ENCODE data around the gene NAB2. TPM values are rescaled to one million over a fixed set of nuclear protein-coding genes. Genes with fewer than 3 reads are reported as not detected.
A peak's percentile ranks its signal among the peaks of the same experiment; 100 is the strongest.
"Not testable (repeated sequence)": the region's sequence is repeated elsewhere in the genome, so short reads cannot be mapped to it uniquely, and the experiment has no call there.

Gene NAB2
- total RNA-seq, 2 donors from 2014 or later = 30.7 to 31.0 TPM

DNA sequence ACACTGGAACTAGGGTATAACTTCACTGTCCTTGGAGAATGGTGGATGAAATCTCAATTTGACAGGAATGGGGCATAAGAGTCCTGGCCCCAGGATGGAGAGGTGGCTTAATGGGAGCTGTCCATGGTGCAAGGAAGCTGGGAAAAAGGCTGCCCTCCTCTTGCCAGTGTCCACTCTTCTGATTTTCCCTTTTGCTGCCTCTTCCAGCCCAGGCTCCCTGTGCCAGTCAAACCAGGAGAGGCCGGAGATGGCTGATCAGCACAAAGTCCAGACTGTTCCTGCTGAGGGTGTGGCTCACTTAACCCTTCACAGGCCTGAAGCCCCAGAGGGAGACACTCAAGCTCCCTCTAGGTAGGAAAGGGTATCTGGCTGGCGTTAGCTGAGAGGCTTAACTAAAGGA is 39.0 kb upstream of the NAB2 start, which contains the start of gene MYO1A:
Gene MYO1A (minus strand): TSS at position 240 of the 400 bp plus-strand sequence. CDS start 1,806 bp downstream, outside the sequence.
- no peak within 1 kb of the TSS for H3K27ac Mint-ChIP-seq
- peaks cover 47% of the 10 kb centered on the region for H3K4me1 Mint-ChIP-seq (ENCODE audit: low read depth)

DNA sequence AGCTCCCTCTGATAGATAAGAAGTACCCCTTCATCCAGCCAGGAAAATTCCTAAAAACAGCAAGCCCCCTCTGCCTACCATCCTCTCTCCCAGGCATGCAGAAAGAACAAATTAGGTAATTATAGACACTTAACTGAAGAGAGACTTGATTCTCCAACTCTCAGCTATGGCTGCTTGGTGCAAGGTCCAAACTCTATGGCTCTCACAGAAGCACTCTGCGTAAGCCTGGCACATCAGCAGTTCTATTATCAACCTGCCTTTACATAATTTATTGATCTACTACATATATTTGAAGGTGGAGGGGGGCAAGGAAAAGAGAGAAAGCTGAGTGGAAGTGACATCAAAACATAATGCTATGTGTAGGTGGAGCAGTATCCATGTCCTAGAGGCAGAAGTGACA is 37.9 kb upstream of the NAB2 start:
- H3K4me3 Mint-ChIP-seq = no peak overlapping the region
- peaks cover 2 to 4% of the 10 kb centered on the region in 2 donors for H3K9me3 Mint-ChIP-seq
- H3K27me3 Mint-ChIP-seq (ENCODE audit: low read depth) = peaks cover 5% of the 10 kb centered on the region
- H3K4me1 Mint-ChIP-seq (ENCODE audit: low read depth) = peaks cover 36% of the 10 kb centered on the region
- peaks cover 0 to 11% of the 10 kb centered on the region in 2 donors for H3K36me3 Mint-ChIP-seq (ENCODE audit: insufficient read depth in 2 of 2)
- DNase-seq = no peak
- ATAC-seq (replicated peaks in 1 of 2) = no peak
- H3K27ac Mint-ChIP-seq = no peak overlapping the region

More for the DNA sequence above, 39.0 kb upstream of the NAB2 start, which contains the start of gene MYO1A:
- ATAC-seq (replicated peaks in 1 of 2) (no peak), DNase-seq (no peak)
- Mint-ChIP-seq H3K36me3 (ENCODE audit: insufficient read depth in 2 of 2) (peaks cover 0 to 7% of the 10 kb centered on the region in 2 donors), H3K4me3 (no peak within 1 kb of the TSS), H3K9me3 (peaks cover 2 to 4% of the 10 kb centered on the region in 2 donors), H3K27me3 (ENCODE audit: low read depth) (peaks cover 7% of the 10 kb centered on the region)

DNA sequence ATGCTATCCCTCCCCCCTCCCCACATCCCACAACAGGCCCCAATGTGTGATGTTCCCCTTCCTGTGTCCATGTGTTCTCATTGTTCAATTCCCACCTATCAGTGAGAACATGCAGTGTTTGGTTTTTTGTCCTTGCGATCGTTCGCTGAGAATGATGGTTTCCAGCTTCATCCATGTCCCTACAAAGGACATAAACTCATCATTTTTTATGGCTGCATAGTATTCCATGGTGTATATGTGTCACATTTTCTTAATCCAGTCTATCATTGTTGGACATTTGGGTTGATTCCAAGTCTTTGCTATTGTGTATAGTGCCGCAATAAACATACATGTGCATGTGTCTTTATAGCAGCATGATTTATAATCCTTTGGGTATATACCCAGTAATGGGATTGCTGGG is 35.8 kb upstream of the NAB2 start:
- not testable (repeated sequence) for H3K27ac Mint-ChIP-seq; H3K4me3 Mint-ChIP-seq; H3K9me3 Mint-ChIP-seq; ATAC-seq (replicated peaks in 1 of 2); H3K27me3 Mint-ChIP-seq (ENCODE audit: low read depth); DNase-seq
- Mint-ChIP-seq H3K36me3 (ENCODE audit: insufficient read depth in 2 of 2) (peaks cover 7 to 16% of the 10 kb centered on the region in 2 donors), H3K4me1 (ENCODE audit: low read depth) (peaks cover 15% of the 10 kb centered on the region)

DNA sequence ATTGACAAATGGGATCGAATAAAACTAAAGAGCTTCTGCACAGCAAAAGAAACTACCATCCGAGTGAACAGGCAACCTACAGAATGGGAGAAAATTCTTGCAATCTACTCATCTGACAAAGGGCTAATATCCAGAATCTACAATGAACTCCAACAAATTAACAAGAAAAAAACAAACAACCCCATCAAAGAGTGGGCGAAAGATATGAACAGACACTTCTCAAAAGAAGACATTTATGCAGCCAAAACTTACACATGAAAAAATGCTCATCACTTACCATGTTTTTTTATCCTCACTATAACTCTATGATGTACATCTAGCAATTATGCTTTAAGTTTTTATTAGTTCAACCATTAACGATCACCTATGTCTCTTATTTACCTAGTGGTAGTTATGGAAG is 35.0 kb upstream of the NAB2 start:
- not testable (repeated sequence) for H3K27ac Mint-ChIP-seq; H3K27me3 Mint-ChIP-seq (ENCODE audit: low read depth)

DNA sequence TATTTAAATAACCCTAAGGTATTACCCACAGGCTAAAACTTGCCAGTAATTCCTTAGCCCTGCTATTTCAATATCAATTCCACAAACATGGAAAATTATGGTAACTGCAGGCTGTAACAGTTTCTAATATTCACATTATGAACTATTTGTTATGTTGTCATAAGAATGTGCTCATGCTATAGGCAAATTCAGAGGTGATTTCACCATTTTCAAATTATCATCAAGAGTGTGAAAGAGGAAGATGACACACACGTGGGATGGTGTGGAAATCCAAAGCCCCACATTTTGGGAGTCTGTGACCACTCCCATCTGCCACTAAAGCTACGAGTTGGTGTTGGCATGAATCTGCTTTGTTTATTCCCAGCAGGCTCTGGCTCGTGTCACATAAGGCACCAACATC is 33.1 kb upstream of the NAB2 start:
- no peak overlapping the region for H3K27ac Mint-ChIP-seq
- H3K36me3 Mint-ChIP-seq (ENCODE audit: insufficient read depth in 2 of 2) = peaks cover 11 to 32% of the 10 kb centered on the region in 2 donors
- peaks cover 2 to 4% of the 10 kb centered on the region in 2 donors for H3K9me3 Mint-ChIP-seq
- H3K27me3 Mint-ChIP-seq (ENCODE audit: low read depth) = no peaks in the 10 kb centered on the region
- ATAC-seq (replicated peaks in 1 of 2) (no peak), DNase-seq (no peak)
- no peak overlapping the region for H3K4me3 Mint-ChIP-seq
- H3K4me1 Mint-ChIP-seq (ENCODE audit: low read depth) = peaks cover 4% of the 10 kb centered on the region

More for the DNA sequence above, 35.0 kb upstream of the NAB2 start:
- DNase-seq; ATAC-seq (replicated peaks in 1 of 2); H3K4me1 Mint-ChIP-seq (ENCODE audit: low read depth); H3K4me3 Mint-ChIP-seq; H3K9me3 Mint-ChIP-seq: not testable (repeated sequence)
- H3K36me3 Mint-ChIP-seq (ENCODE audit: insufficient read depth in 2 of 2) = peaks cover 10 to 22% of the 10 kb centered on the region in 2 donors

DNA sequence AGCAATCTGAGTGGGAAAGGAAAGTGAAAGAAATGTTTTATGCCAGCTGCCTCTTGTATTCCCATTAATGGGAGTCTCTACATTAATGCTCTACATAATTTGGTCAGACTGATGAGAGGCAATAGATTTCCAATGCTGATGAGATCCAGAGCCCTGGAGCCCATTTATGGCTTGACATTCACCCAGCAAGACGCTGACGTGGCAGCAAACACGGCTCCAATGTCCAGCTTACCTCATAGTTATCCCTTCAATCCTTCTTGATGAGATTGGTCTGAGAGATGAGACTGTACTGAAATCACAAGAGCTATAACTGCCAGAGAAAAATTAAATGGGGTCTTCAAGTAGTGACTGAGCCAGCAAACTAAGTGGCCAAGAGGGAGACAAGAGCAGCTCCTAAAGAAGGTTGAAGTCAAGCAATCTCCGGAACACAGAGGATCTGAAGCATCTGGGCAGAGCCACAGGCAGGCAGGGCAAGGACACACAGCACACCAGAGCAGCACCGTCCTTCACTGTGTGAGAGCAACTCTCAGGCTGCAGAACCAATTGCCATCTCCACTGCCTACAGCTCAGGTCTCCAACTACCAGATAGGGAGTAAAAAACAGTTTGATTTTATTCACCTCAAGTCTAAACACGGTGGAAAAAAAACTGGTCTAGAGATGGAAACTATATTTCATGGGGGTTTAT is 31.7 kb upstream of the NAB2 start:
- Mint-ChIP-seq H3K36me3 (ENCODE audit: insufficient read depth in 2 of 2) (peaks cover 12 to 34% of the 10 kb centered on the region in 2 donors), H3K27ac (peak overlapping the region; percentile 73), H3K4me1 (ENCODE audit: low read depth) (peaks cover 10% of the 10 kb centered on the region), H3K27me3 (ENCODE audit: low read depth) (no peaks in the 10 kb centered on the region), H3K9me3 (peaks cover 2 to 4% of the 10 kb centered on the region in 2 donors), H3K4me3 (no peak overlapping the region)
- DNase-seq (no peak), ATAC-seq (replicated peaks in 1 of 2) (no peak)

DNA sequence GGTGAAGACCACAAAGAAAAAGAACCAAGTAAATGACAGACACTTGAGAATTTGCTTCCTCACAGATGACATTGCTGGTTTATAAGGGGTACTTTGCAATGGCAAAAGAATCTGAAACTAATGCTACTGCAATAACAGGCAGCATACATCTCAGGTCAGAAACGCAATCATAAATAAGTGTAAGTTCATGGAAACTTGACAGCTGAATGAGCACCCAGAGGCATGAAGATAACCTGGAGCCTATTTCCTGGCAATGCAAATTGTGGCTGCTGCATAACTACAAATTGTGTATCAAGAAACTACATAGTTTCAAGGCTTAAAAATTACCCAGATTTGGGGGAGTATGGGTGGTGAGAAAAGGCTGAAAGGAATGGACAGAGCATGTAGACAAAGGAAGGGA is 30.5 kb upstream of the NAB2 start:
- Mint-ChIP-seq H3K36me3 (ENCODE audit: insufficient read depth in 2 of 2) (peaks cover 12 to 41% of the 10 kb centered on the region in 2 donors), H3K27ac (peak overlapping the region; percentile 28), H3K4me3 (no peak overlapping the region), H3K27me3 (ENCODE audit: low read depth) (no peaks in the 10 kb centered on the region), H3K9me3 (peaks cover 1 to 2% of the 10 kb centered on the region in 2 donors), H3K4me1 (ENCODE audit: low read depth) (peaks cover 21% of the 10 kb centered on the region)
- ATAC-seq (replicated peaks in 1 of 2) (no peak), DNase-seq (no peak)

DNA sequence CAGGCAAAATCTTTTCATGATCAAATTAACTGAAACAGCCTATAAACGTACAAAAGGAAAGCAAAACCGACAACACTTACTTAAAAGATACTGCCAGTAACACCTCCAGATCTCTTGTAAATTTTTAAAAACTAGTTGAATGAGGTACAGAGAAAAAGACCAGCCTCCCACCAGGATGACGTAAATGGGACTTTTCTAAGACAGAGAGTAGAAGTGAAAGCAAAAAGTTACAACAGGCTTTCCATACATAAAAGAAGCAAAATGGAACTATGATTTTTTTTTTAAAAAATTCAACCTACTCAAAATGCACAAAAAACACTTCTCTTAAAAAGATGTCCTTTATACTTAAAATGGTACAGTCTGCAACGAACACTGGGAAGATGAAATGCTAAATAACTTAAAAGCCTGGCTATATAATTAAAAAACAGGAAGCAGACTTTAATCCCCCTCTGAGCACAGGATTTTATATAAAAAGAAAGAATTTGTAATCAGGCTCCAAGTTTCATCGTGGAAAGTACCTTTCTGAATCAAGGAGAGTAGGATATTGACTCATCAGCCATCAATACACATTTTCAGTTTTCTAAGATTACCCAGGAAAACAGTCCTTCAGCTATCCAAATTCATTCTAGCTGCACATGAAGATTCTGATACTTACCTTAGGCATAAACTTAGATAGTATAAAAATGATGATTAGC is 24.8 kb upstream of the NAB2 start:
- ATAC-seq (replicated peaks in 1 of 2) (peak; percentile 87 to 89), DNase-seq (peak; percentile 59 to 62)
- Mint-ChIP-seq H3K27ac (peak overlapping the region; percentile 100), H3K36me3 (ENCODE audit: insufficient read depth in 2 of 2) (peaks cover 10 to 53% of the 10 kb centered on the region in 2 donors), H3K9me3 (peaks cover 3% of the 10 kb centered on the region in 2 donors), H3K4me3 (peak overlapping the region; percentile 81 to 97), H3K4me1 (ENCODE audit: low read depth) (peaks cover 69% of the 10 kb centered on the region), H3K27me3 (ENCODE audit: low read depth) (no peaks in the 10 kb centered on the region)

DNA sequence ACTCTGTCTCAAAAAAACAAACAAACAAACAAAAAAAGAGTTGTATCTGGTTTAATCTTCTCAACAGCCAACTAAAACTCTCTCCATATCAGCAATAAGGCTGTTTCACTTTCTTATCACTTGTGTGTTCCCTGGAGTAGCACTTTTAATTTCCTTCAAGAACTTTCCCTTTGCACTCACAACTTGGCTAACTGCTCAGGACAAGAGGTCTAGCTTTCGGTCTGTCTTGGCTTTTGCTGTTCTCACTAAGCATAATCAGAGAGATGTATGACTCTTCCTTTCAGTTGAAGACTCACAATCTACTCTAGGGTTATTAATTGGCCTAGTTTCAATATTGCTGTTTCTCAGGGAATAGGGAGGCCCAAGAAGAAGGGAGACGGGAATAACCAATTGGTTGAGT is 22.7 kb upstream of the NAB2 start:
- ATAC-seq (replicated peaks in 1 of 2) = peak in 1 of 2 donors; percentile 49
- Mint-ChIP-seq H3K4me1 (ENCODE audit: low read depth) (peaks cover 82% of the 10 kb centered on the region), H3K27me3 (ENCODE audit: low read depth) (no peaks in the 10 kb centered on the region), H3K9me3 (peaks cover 3% of the 10 kb centered on the region in 2 donors), H3K36me3 (ENCODE audit: insufficient read depth in 2 of 2) (peaks cover 13 to 57% of the 10 kb centered on the region in 2 donors), H3K4me3 (peak overlapping the region; percentile 58 to 71), H3K27ac (peak overlapping the region; percentile 95)
- no peak for DNase-seq

DNA sequence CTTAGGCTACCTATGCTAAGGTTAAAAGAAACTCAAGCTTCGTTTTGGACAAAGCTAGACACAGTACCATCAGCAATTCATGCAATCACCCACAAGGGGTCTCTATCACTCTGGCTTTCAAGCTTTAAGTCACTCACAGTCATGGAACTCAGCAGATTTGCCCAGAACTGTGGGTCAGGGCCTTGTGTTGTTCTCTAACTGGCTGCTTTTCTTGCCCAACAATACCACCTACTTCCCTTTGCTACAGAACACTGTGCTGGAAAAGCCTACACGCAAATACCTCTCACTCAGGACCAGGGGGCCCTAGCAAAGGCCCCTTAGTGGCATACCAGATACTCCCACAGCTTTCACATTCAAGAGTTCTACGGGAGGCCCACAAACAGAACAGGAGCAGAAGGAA is 19.4 kb upstream of the NAB2 start:
- H3K27ac Mint-ChIP-seq = peak overlapping the region; percentile 85
- H3K36me3 Mint-ChIP-seq (ENCODE audit: insufficient read depth in 2 of 2) = peaks cover 13 to 60% of the 10 kb centered on the region in 2 donors
- H3K4me1 Mint-ChIP-seq (ENCODE audit: low read depth) = peaks cover 78% of the 10 kb centered on the region
- H3K4me3 Mint-ChIP-seq = peak overlapping the region; percentile 59 to 67
- peak; percentile 60 to 62 for DNase-seq
- peaks cover 3% of the 10 kb centered on the region in 2 donors for H3K9me3 Mint-ChIP-seq
- ATAC-seq (replicated peaks in 1 of 2) = peak; percentile 84
- H3K27me3 Mint-ChIP-seq (ENCODE audit: low read depth) = no peaks in the 10 kb centered on the region

DNA sequence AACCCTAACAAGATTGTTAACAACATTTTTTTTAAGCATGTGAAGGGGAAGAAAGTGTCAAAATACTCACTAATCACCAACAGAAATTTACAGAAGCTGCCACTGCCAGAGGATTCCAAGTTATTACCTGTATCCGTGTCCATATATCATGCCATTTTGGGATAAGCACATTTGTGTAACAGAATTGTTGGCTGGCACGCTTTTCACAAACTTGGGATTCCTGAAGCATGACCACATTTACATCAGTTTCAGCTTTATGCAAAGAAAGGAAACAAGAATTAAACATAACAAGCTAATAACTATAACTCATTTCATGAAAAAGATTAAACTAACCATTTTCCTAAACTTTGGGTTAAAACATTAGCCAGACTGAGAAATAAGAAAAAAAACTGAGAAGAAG is 16.3 kb upstream of the NAB2 start:
- H3K9me3 Mint-ChIP-seq = no peaks in the 10 kb centered on the region
- peak overlapping the region; percentile 27 for H3K27ac Mint-ChIP-seq
- H3K4me1 Mint-ChIP-seq (ENCODE audit: low read depth) = peaks cover 69% of the 10 kb centered on the region

DNA sequence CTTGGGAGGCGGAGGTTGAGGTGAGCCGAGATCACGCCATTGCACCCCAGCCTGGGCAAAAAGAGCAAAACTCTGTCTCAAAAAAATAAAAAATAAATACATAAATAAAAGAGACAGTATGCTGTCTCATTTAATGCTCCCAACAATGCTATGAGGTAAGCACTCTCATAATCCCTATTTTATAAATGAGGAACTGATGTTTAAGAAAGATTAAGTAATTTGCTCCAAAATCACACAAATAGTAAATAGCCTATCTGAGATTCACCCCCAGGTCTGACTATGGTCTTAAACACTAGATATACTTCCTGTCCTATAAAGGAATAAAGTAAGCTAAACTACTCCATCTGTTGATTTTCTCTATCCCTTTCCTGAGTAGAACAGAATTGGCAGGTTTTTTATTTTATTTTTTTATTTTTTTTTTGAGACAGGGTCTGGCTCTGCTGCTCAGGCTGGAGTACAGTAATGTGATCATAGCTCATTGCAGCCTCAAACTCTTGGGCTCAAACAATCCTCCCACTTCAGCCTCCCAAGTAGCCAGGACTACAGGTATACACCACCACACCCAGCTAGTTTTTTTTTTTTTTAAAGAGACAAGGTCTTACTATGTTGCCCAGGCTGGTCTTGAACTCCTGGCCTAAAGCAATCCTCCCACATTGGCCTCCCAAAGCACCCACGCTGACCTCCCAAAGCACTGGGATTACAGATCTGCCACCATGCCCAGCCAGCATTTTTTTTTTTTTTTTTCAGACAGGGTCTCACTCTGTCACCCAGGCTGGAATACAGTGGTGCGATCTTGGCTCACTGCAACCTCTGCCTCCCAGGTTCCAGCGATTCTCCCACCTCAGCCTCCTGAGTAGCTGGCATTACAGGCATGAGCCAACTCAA is 15.1 kb upstream of the NAB2 start:
- H3K36me3 Mint-ChIP-seq (ENCODE audit: insufficient read depth in 2 of 2) = peaks cover 15 to 42% of the 10 kb centered on the region in 2 donors
- peak overlapping the region; percentile 65 for H3K27ac Mint-ChIP-seq

More for the DNA sequence above, 16.3 kb upstream of the NAB2 start:
- H3K4me3 Mint-ChIP-seq = peak overlapping the region in 1 of 2 donors; percentile 36
- H3K27me3 Mint-ChIP-seq (ENCODE audit: low read depth) = no peaks in the 10 kb centered on the region
- no peak for ATAC-seq (replicated peaks in 1 of 2)
- DNase-seq = no peak
- peaks cover 12 to 48% of the 10 kb centered on the region in 2 donors for H3K36me3 Mint-ChIP-seq (ENCODE audit: insufficient read depth in 2 of 2)

More for the DNA sequence above, 15.1 kb upstream of the NAB2 start:
- not testable (repeated sequence) for DNase-seq; H3K9me3 Mint-ChIP-seq; H3K27me3 Mint-ChIP-seq (ENCODE audit: low read depth); ATAC-seq (replicated peaks in 1 of 2); H3K4me3 Mint-ChIP-seq
- H3K4me1 Mint-ChIP-seq (ENCODE audit: low read depth) = peaks cover 60% of the 10 kb centered on the region
